Right ventricle myocardium inferior (tissue), 1 donor: ENCODE measurements around the gene HS3ST3A1. TPM values are rescaled to one million over a fixed set of nuclear protein-coding genes. Genes with fewer than 3 reads are reported as not detected.
A peak's percentile ranks its signal among the peaks of the same experiment; 100 is the strongest.
"Not testable (repeated sequence)": the region's sequence is repeated elsewhere in the genome, so short reads cannot be mapped to it uniquely, and the experiment has no call there.

Source experiments
- ATAC-seq: fragments of 200-7000 bp; cut with Tn5 transposase; one replicate; pipeline ENCODE4 v1.9.1; 2020; ENCODE audit warnings: mild to moderate bottlenecking, moderate library complexity
- DNase-seq: peaks from one replicate; pipeline ENCODE4 v3.0.0; 2021; ENCODE audit errors: missing footprints
- intact Hi-C: fragments of 100-400 bp; cut with DNase I; formaldehyde crosslinking; loops from one replicate; pipeline ENCODE4 v1.11.0; 2022
- total RNA-seq: library from RNA; stranded (reverse); fragmentation: NEBNext Ultra II Directional; extraction: Animal tissue kit (Norgen Biotek cat#: 25700); gene quantifications from one replicate; pipeline ENCODE4 v1.2.1, GENCODE V29; 2021
- donor health status: DM: no; HTN: yes; CAD: no; lungs with severe emphysema.

Gene HS3ST3A1
- total RNA-seq, 1 donor from 2014 or later: 0.57 TPM

- intact Hi-C loops: no loop called here
- DNase-seq (no peak), ATAC-seq (no peak)
Observed at GRCh38 chr17:13520899-13521572, 80.7 kb downstream of the HS3ST3A1 start.

GRCh38 chr17:13518261-13519000, 83.3 kb downstream of the HS3ST3A1 start:
- intact Hi-C loops: no loop called here
- DNase-seq: no peak
- no peak for ATAC-seq

GRCh38 chr17:13513039-13513405, 88.7 kb downstream of the HS3ST3A1 start:
- DNase-seq: no peak
- ATAC-seq: peak; percentile 67
- intact Hi-C loops: no loop called here

- intact Hi-C loops: no loop called here
- no peak for ATAC-seq
- DNase-seq: no peak
Observed at GRCh38 chr17:13510062-13510461, 91.7 kb downstream of the HS3ST3A1 start.

GRCh38 chr17:13509527-13509926, 92.2 kb downstream of the HS3ST3A1 start:
- no peak for ATAC-seq
- intact Hi-C loops: no loop called here

GRCh38 chr17:13508896-13509295, 92.8 kb downstream of the HS3ST3A1 start:
- ATAC-seq: no peak
- no peak for DNase-seq
- intact Hi-C loops: no loop called here

More at GRCh38 chr17:13509527-13509926, 92.2 kb downstream of the HS3ST3A1 start:
- no peak for DNase-seq

GRCh38 chr17:13503526-13503925, 98.2 kb downstream of the HS3ST3A1 start:
- intact Hi-C loops: no loop called here
- DNase-seq: no peak
- no peak for ATAC-seq

GRCh38 chr17:13502263-13502662, 99.5 kb downstream of the HS3ST3A1 start:
- DNase-seq: no peak
- ATAC-seq: no peak
- intact Hi-C loops: no loop called here

- ATAC-seq (no peak), DNase-seq (no peak)
- intact Hi-C loops: no loop called here
Observed at GRCh38 chr17:13500947-13501346, 100.8 kb downstream of the HS3ST3A1 start.

GRCh38 chr17:13498184-13498583, 103.5 kb downstream of the HS3ST3A1 start:
- intact Hi-C loops: no loop called here
- ATAC-seq (no peak), DNase-seq (no peak)

GRCh38 chr17:13496553-13497056, 105.1 kb downstream of the HS3ST3A1 start:
- DNase-seq, ATAC-seq, intact Hi-C loops: not testable (repeated sequence)

GRCh38 chr17:13495423-13495822, 106.3 kb downstream of the HS3ST3A1 start:
- intact Hi-C loops: no loop called here
- DNase-seq (no peak), ATAC-seq (no peak)

GRCh38 chr17:13492737-13493122, 109.0 kb downstream of the HS3ST3A1 start:
- DNase-seq (no peak), ATAC-seq (no peak)
- intact Hi-C loops: no loop called here

- DNase-seq (no peak), ATAC-seq (no peak)
- intact Hi-C loops: no loop called here
Observed at GRCh38 chr17:13491916-13492736, 109.6 kb downstream of the HS3ST3A1 start.

- no peak for ATAC-seq
Observed at GRCh38 chr17:13491491-13491890, 110.2 kb downstream of the HS3ST3A1 start.

GRCh38 chr17:13490906-13491482, 110.7 kb downstream of the HS3ST3A1 start:
- intact Hi-C loops: no loop called here
- ATAC-seq (no peak), DNase-seq (no peak)

More at GRCh38 chr17:13491491-13491890, 110.2 kb downstream of the HS3ST3A1 start:
- no peak for DNase-seq
- intact Hi-C loops: no loop called here

GRCh38 chr17:13490427-13490826, 111.3 kb downstream of the HS3ST3A1 start:
- DNase-seq: no peak
- intact Hi-C loops: no loop called here
- ATAC-seq: no peak

- ATAC-seq: no peak
- intact Hi-C loops: no loop called here
- no peak for DNase-seq
Observed at GRCh38 chr17:13485327-13485726, 116.4 kb downstream of the HS3ST3A1 start.

- DNase-seq: no peak
- intact Hi-C loops: no loop called here
- ATAC-seq: no peak
Observed at GRCh38 chr17:13484020-13484419, 117.7 kb downstream of the HS3ST3A1 start.
